Spleen (tissue), 7 donors: Measurements from ENCODE around the gene SIM2.

Experiments used
- CTCF ChIP-seq, 11 experiments: fragments of 200-600 bp in 7 of 11; fragments of 450-650 bp in 4 of 11; sonication (generic) in 4 of 11; IDR thresholded peaks in 8 of 11; conservative IDR thresholded peaks in 3 of 11; 1 replicate in 7 of 11; 2 replicates in 4 of 11; pipeline versions ENCODE4 v1.4.0 to v1.8.0; 2016 to 2021; ENCODE audit warnings: antibody characterized with exemption in 11 of 11, inconsistent platforms in 4 of 11, mild to moderate bottlenecking in 1 of 11
- POLR2A ChIP-seq, 3 donors: fragments of 450-650 bp; IDR thresholded peaks; one replicate each; pipeline ENCODE4 v1.5.1; 2017; ENCODE audit warnings: antibody characterized with exemption in 3 of 3, mild to moderate bottlenecking in 1 of 3
- donor health status: DM: no; HTN: no; CAD: no; lungs with moderate emphysema.
- donor health status: DM: no; HTN: no; CAD: no.
- donor health status: DM: no; HTN: no; CAD: no.

- TF ChIP-seq CTCF (IDR thresholded peaks at IDR 0.05 in 8 of 11, conservative IDR thresholded peaks at IDR 0.05 in 3 of 11) (no peak), POLR2A (IDR thresholded peaks at IDR 0.05) (no peak)
Measured at GRCh38 chr21:36785615-36786014, 86.7 kb downstream of the SIM2 start.
